ENCODE data around the gene CNGA4.

CNGA4 gene

GRCh38 chr11:6200975-6201374 lies 37.9 kb upstream of the CNGA4 start:
- Histone ChIP-seq H3K4me1 (ENCODE audit: low read length) (peaks cover 30% of the 10 kb centered on the region), H3K27me3 (replicated peaks; ENCODE audit: insufficient read depth, low read length) (no peaks in the 10 kb centered on the region), H3K79me2 (ENCODE audit: low read length) (no peaks in the 10 kb centered on the region), H3K27ac (ENCODE audit: low read length) (no peak overlapping the region), H3K36me3 (replicated peaks; ENCODE audit: insufficient read depth, low read length) (no peaks in the 10 kb centered on the region), H4K20me1 (ENCODE audit: insufficient read depth, low read length) (no peaks in the 10 kb centered on the region), H3F3A (ENCODE audit: insufficient read depth, low read length) (peaks cover 10% of the 10 kb centered on the region; the same call in 1 of the 2 replicates), H3K9me2 (replicated peaks; ENCODE audit: insufficient read depth, low read length) (no peaks in the 10 kb centered on the region), H3K4me2 (ENCODE audit: low read depth, low read length) (no peak overlapping the region), H3K4me3 (ENCODE audit: low read length) (no peak overlapping the region), H3K9ac (ENCODE audit: low read length) (no peak overlapping the region), H3K9me3 (replicated peaks; ENCODE audit: insufficient read depth, low read length) (no peaks in the 10 kb centered on the region), H2AFZ (ENCODE audit: low read length) (no peak overlapping the region)
- TF ChIP-seq EZH2 (optimal IDR thresholded peaks at IDR 0.05; ENCODE audit: low read depth, low read length) (no peak), CTCF (IDR thresholded peaks at IDR 0.05; ENCODE audit: low read length) (no peak), EZH2phosphoT487 (IDR thresholded peaks at IDR 0.05; ENCODE audit: low read length) (no peak)
- no peak for DNase-seq

DNA sequence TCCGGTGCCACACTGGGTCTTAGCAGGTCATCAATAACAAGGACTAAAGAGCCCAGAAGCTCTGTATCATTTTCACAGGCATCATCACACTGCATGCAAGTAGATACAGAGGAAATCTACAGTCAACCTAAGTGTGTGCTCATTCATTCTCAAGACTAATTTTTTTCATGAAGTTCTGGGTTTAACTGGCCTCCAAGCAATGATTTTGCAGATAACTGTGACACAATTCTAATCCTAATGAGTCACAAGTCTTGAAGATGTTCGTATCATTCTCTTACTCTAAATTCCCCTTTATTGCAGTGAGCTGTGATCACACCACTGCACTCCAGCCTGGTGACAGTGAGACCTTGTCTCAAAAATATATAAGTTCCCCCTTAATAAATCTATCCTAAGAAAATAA lies 37.4 kb upstream of the CNGA4 start:
- Histone ChIP-seq H3K9me2 (replicated peaks; ENCODE audit: insufficient read depth, low read length) (no peaks in the 10 kb centered on the region), H2AFZ (ENCODE audit: low read length) (no peak overlapping the region), H3K79me2 (ENCODE audit: low read length) (no peaks in the 10 kb centered on the region), H3K36me3 (replicated peaks; ENCODE audit: insufficient read depth, low read length) (no peaks in the 10 kb centered on the region), H3K9me3 (replicated peaks; ENCODE audit: insufficient read depth, low read length) (no peaks in the 10 kb centered on the region), H3K4me1 (ENCODE audit: low read length) (peaks cover 30% of the 10 kb centered on the region), H3K27ac (ENCODE audit: low read length) (no peak overlapping the region), H4K20me1 (ENCODE audit: insufficient read depth, low read length) (no peaks in the 10 kb centered on the region), H3K4me2 (ENCODE audit: low read depth, low read length) (no peak overlapping the region), H3K4me3 (ENCODE audit: low read length) (no peak overlapping the region), H3F3A (ENCODE audit: insufficient read depth, low read length) (peaks cover 10% of the 10 kb centered on the region; the same call in 1 of the 2 replicates), H3K9ac (ENCODE audit: low read length) (no peak overlapping the region), H3K27me3 (replicated peaks; ENCODE audit: insufficient read depth, low read length) (no peaks in the 10 kb centered on the region)
- no peak for DNase-seq
- no peak for TF ChIP-seq EZH2 (optimal IDR thresholded peaks at IDR 0.05; ENCODE audit: low read depth, low read length)
- TF ChIP-seq EZH2phosphoT487 (IDR thresholded peaks at IDR 0.05; ENCODE audit: low read length) = no peak
- no peak for TF ChIP-seq CTCF (IDR thresholded peaks at IDR 0.05; ENCODE audit: low read length)

- peaks cover 30% of the 10 kb centered on the region for H3K4me1 ChIP-seq (ENCODE audit: low read length)
- H3K4me2 ChIP-seq (ENCODE audit: low read depth, low read length) = no peak overlapping the region
- no peak for TF ChIP-seq EZH2phosphoT487 (IDR thresholded peaks at IDR 0.05; ENCODE audit: low read length)
- TF ChIP-seq CTCF (IDR thresholded peaks at IDR 0.05; ENCODE audit: low read length) = no peak
- no peak for TF ChIP-seq EZH2 (optimal IDR thresholded peaks at IDR 0.05; ENCODE audit: low read depth, low read length)
- H4K20me1 ChIP-seq (ENCODE audit: insufficient read depth, low read length) = no peaks in the 10 kb centered on the region
- no peaks in the 10 kb centered on the region for H3K36me3 ChIP-seq (replicated peaks; ENCODE audit: insufficient read depth, low read length)
- H2AFZ ChIP-seq (ENCODE audit: low read length) = no peak overlapping the region
- no peaks in the 10 kb centered on the region for H3K27me3 ChIP-seq (replicated peaks; ENCODE audit: insufficient read depth, low read length)
- H3K9me3 ChIP-seq (replicated peaks; ENCODE audit: insufficient read depth, low read length) = no peaks in the 10 kb centered on the region
- no peaks in the 10 kb centered on the region for H3K9me2 ChIP-seq (replicated peaks; ENCODE audit: insufficient read depth, low read length)
- H3K4me3 ChIP-seq (ENCODE audit: low read length) = no peak overlapping the region
- no peaks in the 10 kb centered on the region for H3K79me2 ChIP-seq (ENCODE audit: low read length)
- no peak overlapping the region for H3K9ac ChIP-seq (ENCODE audit: low read length)
- H3F3A ChIP-seq (ENCODE audit: insufficient read depth, low read length) = peaks cover 10% of the 10 kb centered on the region; the same call in 1 of the 2 replicates
- no peak overlapping the region for H3K27ac ChIP-seq (ENCODE audit: low read length)
- no peak for DNase-seq
These were observed 36.8 kb upstream of the CNGA4 start for GRCh38 chr11:6202041-6202440.
